Heart left ventricle (tissue), 16 donors: Measurements from ENCODE around the gene DNM2. TPM values are rescaled to one million over a fixed set of nuclear protein-coding genes. Genes with fewer than 3 reads are reported as not detected.
A peak's percentile ranks its signal among the peaks of the same experiment; 100 is the strongest.

ENCODE experiments used
- ATAC-seq, 4 donors: fragments of 200-7000 bp; cut with Tn5 transposase; one replicate each; pipeline ENCODE4 v1.9.1; 2020 to 2022; ENCODE audit warnings: moderate library complexity in 4 of 4, mild to moderate bottlenecking in 3 of 4, moderate number of reproducible peaks in 1 of 4
- DNase-seq, 5 donors: peaks; one replicate each; pipeline ENCODE4 v3.0.0-alpha.2; 2020
- H3K27ac ChIP-seq, 12 donors: fragments of 200-600 bp; sonication (generic) in 4 of 12; one replicate each; pipeline versions ENCODE4 v1.5.0 to v1.8.0; 2016 to 2022; ENCODE audit warnings: mild to moderate bottlenecking in 2 of 12
- H3K27me3 ChIP-seq, 9 donors: fragments of 200-600 bp; sonication (generic) in 2 of 9; one replicate each; pipeline versions ENCODE4 v1.5.1 to v1.8.0; 2016 to 2022; ENCODE audit warnings: mild to moderate bottlenecking in 3 of 9
- H3K36me3 ChIP-seq, 9 donors: fragments of 200-600 bp; sonication (generic) in 2 of 9; one replicate each; pipeline versions ENCODE4 v1.5.0 to v1.8.0; 2018 to 2022; ENCODE audit warnings: mild to moderate bottlenecking in 2 of 9
- H3K4me1 ChIP-seq, 12 donors: fragments of 200-600 bp; sonication (generic) in 4 of 12; one replicate each; pipeline versions ENCODE4 v1.5.0 to v1.8.0; 2016 to 2022; ENCODE audit warnings: mild to moderate bottlenecking in 3 of 12
- H3K4me3 ChIP-seq, 12 donors: fragments of 200-600 bp; sonication (generic) in 4 of 12; one replicate each; pipeline versions ENCODE4 v1.5.0 to v1.8.0; 2017 to 2022; ENCODE audit warnings: mild to moderate bottlenecking in 9 of 12, moderate library complexity in 4 of 12
- H3K9me3 ChIP-seq, 12 donors: fragments of 200-600 bp; sonication (generic) in 4 of 12; one replicate each; pipeline versions ENCODE4 v1.5.0 to v1.8.0; 2016 to 2022; ENCODE audit warnings: mild to moderate bottlenecking in 1 of 12
- POLR2A ChIP-seq, 2 donors: fragments of 450-650 bp; IDR thresholded peaks; one replicate each; pipeline ENCODE4 v1.6.1; 2017; ENCODE audit warnings: antibody characterized with exemption in 2 of 2, mild to moderate bottlenecking in 2 of 2, moderate library complexity in 2 of 2
- WGBS, 4 donors: extraction: QIAGEN DNeasy Blood & Tissue Kit in 2 of 4; methylation state at CpG; one replicate each; pipeline versions ENCODE4 v1.1.5 to v1.1.7; 2013 to 2018; 5-methylcytosine and 5-hydroxymethylcytosine counted together
- intact Hi-C, 10 donors: fragments of 100-400 bp; cut with DNase I; formaldehyde crosslinking; loops; one replicate each; pipeline versions ENCODE4 v1.11.1 to v1.14.2; 2022
- polyA plus RNA-seq, 2 donors: library from polyadenylated mRNA; stranded (reverse); fragments of 200-250 nt; gene quantifications; one replicate each; pipeline ENCODE4 v1.2.3, GENCODE V29; 2013
- total RNA-seq, 9 donors: library from RNA; depleted of rRNA in 2 of 9; stranded (reverse); fragments of >200 nt in 2 of 9; fragmentation: NEBNext Ultra II Directional in 3 of 9; extraction: Animal tissue kit (Norgen Biotek cat#: 25700) in 3 of 9; gene quantifications; one replicate each; pipeline versions ENCODE4 v1.1.0 to v1.2.4, GENCODE V29; 2016 to 2023
- TF ChIP-seq, protein P1 (sequence below), 12 donors: fragments of 200-600 bp; sonication (generic) in 4 of 12; IDR thresholded peaks; one replicate each; pipeline versions ENCODE4 v1.5.0 to v1.8.0; 2018 to 2022; ENCODE audit warnings: antibody characterized with exemption in 12 of 12, mild to moderate bottlenecking in 5 of 12
- donor health status: ischemic (EF 13 %, LVEDD 7.1; RV severe dilation, severe dysfunction).
- donor health status: healthy with polysubstance abuse.
- donor health status: DM: no; HTN: yes; CAD: no.
- donor health status: DM: no; HTN: no; CAD: no.
- donor health status: ischemic (EF 25% LVEDD 6.9; RV normal size, moderate dysfunction).
- donor health status: ischemic (EF 25% LVEDD 5.7; RV mildly dilated, moderate dysfunction).
- donor health status: healthy.
- donor health status: DM: yes; HTN: yes; CAD: no.
- donor health status: ischemic (EF 35%, LVEDD 5.7; RV mildly dilated, moderate dysfunction).
- donor health status: nonischemic (EF 11% LVEDD 7.7; RV severe dilation, severe dysfunction).
- donor health status: DM: yes; HTN: yes; CAD: no.
- donor health status: PGD.
- donor health status: ischemic (EF 29% LVEDD 5.4; RV normal size, mild dysfunction).
- donor health status: nonischemic (EF 23%, LVEDD 6.1; RV moderate dilation, normal function).

DNM2 gene
- total and polyA plus RNA-seq, 11 donors: 98.9 to 204 (median 131) TPM

DNA sequence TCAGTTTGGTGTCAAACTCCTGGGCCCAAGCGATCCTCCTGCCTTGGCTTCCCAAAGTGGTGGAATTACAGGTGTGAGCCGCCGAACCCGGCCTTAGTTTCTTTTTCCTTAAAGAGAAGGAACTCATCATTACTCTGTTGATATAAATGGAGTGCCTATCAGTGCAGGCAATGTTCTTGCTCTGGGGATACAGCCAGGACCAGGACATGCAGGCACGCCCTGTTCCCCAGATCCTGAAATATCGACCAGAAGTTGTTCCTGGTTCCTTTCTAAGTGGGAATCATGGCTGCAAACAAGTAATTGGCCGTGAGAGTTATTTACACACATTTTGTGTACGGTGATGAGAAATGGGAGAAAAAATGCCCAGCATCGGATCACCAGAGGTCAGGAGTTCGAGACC is 8.4 kb downstream of the DNM2 start:
- Histone ChIP-seq H3K9me3 (no peaks in the 10 kb centered on the region), H3K27me3 (no peaks in the 10 kb centered on the region), H3K36me3 (peaks cover 0 to 19% (median 3%) of the 10 kb centered on the region in 9 donors), H3K4me1 (peaks cover 3 to 89% (median 57%) of the 10 kb centered on the region in 12 donors), H3K4me3 (peak overlapping the region in 2 of 12 donors; percentile 5 to 16), H3K27ac (peak overlapping the region; percentile 59 to 90 (median 74))
- ATAC-seq: peak; percentile 76 to 83 (median 78)
- TF ChIP-seq POLR2A (IDR thresholded peaks at IDR 0.05): no peak
- TF ChIP-seq, protein P1, sequence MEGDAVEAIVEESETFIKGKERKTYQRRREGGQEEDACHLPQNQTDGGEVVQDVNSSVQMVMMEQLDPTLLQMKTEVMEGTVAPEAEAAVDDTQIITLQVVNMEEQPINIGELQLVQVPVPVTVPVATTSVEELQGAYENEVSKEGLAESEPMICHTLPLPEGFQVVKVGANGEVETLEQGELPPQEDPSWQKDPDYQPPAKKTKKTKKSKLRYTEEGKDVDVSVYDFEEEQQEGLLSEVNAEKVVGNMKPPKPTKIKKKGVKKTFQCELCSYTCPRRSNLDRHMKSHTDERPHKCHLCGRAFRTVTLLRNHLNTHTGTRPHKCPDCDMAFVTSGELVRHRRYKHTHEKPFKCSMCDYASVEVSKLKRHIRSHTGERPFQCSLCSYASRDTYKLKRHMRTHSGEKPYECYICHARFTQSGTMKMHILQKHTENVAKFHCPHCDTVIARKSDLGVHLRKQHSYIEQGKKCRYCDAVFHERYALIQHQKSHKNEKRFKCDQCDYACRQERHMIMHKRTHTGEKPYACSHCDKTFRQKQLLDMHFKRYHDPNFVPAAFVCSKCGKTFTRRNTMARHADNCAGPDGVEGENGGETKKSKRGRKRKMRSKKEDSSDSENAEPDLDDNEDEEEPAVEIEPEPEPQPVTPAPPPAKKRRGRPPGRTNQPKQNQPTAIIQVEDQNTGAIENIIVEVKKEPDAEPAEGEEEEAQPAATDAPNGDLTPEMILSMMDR (IDR thresholded peaks at IDR 0.05): no peak
- intact Hi-C loops: loop anchor here in 1 of 10 donors (2.0 kb wide), 1 partner anchor 43 kb away; no protein-coding TSS in a partner anchor
- peak in 1 of 5 donors; percentile 60 for DNase-seq
- WGBS, 4 donors: 57 to 64% (median 62%) methylated on average over 10 of the region's 10 CpGs

DNA sequence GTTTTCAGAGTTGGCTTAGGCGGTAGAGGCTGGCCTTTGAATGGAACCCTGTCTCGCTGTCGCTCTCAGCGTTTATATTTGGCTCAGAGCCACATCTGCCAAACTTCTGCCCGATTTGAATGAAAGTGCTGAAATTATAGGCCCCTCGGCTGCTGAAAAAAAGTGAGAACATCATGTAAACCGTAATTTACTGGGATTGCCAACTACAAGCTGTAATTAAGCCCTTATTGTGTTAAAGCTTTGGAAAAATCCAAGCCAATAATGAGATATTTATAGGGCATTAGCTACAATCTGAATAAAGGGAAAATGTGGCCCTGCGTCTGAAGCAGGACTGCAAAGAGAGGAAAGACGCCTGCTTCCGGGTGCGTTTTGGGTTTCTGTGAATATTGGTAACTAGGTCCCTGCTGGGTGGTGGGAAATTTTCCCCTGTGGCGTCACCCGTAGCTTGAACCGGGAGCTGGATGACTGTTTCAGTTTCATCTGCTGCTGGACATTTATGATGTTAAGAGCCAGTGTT is 9.9 kb downstream of the DNM2 start:
- Histone ChIP-seq H3K4me3 (no peak overlapping the region), H3K9me3 (no peaks in the 10 kb centered on the region), H3K27ac (peak overlapping the region in 9 of 12 donors; percentile 8 to 90 (median 78)), H3K4me1 (peaks cover 3 to 92% (median 60%) of the 10 kb centered on the region in 12 donors), H3K27me3 (no peaks in the 10 kb centered on the region), H3K36me3 (peaks cover 0 to 18% (median 3%) of the 10 kb centered on the region in 9 donors)
- 67 to 79% (median 69%) methylated on average over 14 of the region's 14 CpGs for WGBS, 4 donors
- TF ChIP-seq, protein P1 (IDR thresholded peaks at IDR 0.05): no peak
- TF ChIP-seq POLR2A (IDR thresholded peaks at IDR 0.05): no peak
- intact Hi-C loops: loop anchor here in 1 of 10 donors (2.0 kb wide), 1 partner anchor 41 kb away; no protein-coding TSS in a partner anchor
- DNase-seq: no peak
- no peak for ATAC-seq

DNA sequence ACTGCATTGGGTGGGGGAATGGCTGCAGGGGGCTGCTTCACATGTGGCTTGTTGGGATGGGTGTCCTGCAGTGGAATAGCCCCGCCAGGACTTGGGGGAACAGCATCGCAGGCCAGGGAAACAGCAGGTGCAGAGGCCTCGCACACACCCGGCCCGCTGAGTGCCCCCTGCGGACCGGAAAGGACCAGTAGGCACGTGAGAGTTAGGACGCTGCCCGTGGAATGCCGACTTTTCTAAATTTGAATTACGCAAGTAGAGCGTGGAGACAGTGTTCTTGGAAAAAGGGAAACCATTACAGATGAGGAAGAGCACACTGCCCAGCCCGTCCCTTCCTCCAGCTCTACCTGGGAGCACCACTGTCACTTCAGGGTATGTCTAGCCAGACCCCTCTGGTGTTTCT is 11.5 kb downstream of the DNM2 start:
- DNase-seq: no peak
- TF ChIP-seq, protein P1 (IDR thresholded peaks at IDR 0.05): no peak
- TF ChIP-seq POLR2A (IDR thresholded peaks at IDR 0.05): no peak
- WGBS, 4 donors: 89 to 98% (median 94%) methylated on average over 14 of the region's 14 CpGs
- peak in 1 of 4 donors; percentile 22 for ATAC-seq
- H3K4me1 ChIP-seq: peaks cover 3 to 86% (median 52%) of the 10 kb centered on the region in 12 donors
- H3K36me3 ChIP-seq: peaks cover 0 to 7% (median 0%) of the 10 kb centered on the region in 9 donors
- peak overlapping the region in 6 of 12 donors; percentile 24 to 90 (median 57) for H3K27ac ChIP-seq
- H3K4me3 ChIP-seq: no peak overlapping the region
- no peaks in the 10 kb centered on the region for H3K27me3 ChIP-seq
- intact Hi-C loops: no loop called here
- H3K9me3 ChIP-seq: no peaks in the 10 kb centered on the region

DNA sequence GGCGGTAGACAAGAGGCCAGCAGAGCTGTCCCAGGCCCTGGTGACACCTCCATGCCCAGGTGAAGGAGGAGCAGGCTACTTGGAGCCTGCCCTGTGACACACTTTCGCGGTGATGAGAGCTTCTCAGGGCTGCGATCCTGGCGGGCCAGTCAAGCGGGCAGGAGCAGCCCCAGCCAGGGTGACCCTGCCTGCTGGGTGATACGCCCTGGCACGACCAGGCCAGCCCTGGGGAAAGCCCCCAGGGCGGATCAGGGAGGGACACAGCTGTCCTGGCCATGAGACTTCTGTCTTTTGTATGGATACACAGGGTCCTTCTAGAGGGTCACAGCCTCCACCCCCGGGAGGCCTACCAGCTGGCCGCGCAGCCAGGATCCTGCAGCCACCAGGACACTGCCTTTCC is 13.1 kb downstream of the DNM2 start:
- ATAC-seq: peak in 3 of 4 donors; percentile 40 to 51 (median 47)
- H3K4me1 ChIP-seq: peaks cover 0 to 76% (median 48%) of the 10 kb centered on the region in 12 donors

More for the DNA sequence above, 13.1 kb downstream of the DNM2 start:
- 76 to 84% (median 81%) methylated on average over 11 to 12 of the region's 12 CpGs for WGBS, 4 donors
- peak in 1 of 5 donors; percentile 43 for DNase-seq
- peak overlapping the region in 10 of 12 donors; percentile 12 to 90 (median 55) for H3K27ac ChIP-seq
- intact Hi-C loops: no loop called here
- no peak overlapping the region for H3K4me3 ChIP-seq
- peaks cover 0 to 8% (median 0%) of the 10 kb centered on the region in 9 donors for H3K36me3 ChIP-seq
- no peaks in the 10 kb centered on the region for H3K27me3 ChIP-seq
- H3K9me3 ChIP-seq: no peaks in the 10 kb centered on the region
- no peak for TF ChIP-seq POLR2A (IDR thresholded peaks at IDR 0.05)
- TF ChIP-seq, protein P1 (IDR thresholded peaks at IDR 0.05): no peak
